Measurements from ENCODE around the gene LECT2.

Gene LECT2

GRCh38 chr5:135901633-135902032 lies 53.1 kb downstream of the LECT2 start:
- H3K27me3 ChIP-seq (ENCODE audit: insufficient read depth, poor library complexity, severe bottlenecking): no peaks in the 10 kb centered on the region
- DNase-seq (ENCODE audit: low read depth in 1 of 2, low spot score in 1 of 2): no peak
- H3K27ac ChIP-seq (replicated peaks): no peak overlapping the region
- H3K4me3 ChIP-seq (replicated peaks; ENCODE audit: insufficient read depth, low read length): no peak overlapping the region
- no peak for TF ChIP-seq GABPA (IDR thresholded peaks at IDR 0.05; ENCODE audit: low read depth)
- TF ChIP-seq SPI1 (IDR thresholded peaks at IDR 0.05; ENCODE audit: borderline replicate concordance, low read depth): no peak
- TF ChIP-seq, protein P1, sequence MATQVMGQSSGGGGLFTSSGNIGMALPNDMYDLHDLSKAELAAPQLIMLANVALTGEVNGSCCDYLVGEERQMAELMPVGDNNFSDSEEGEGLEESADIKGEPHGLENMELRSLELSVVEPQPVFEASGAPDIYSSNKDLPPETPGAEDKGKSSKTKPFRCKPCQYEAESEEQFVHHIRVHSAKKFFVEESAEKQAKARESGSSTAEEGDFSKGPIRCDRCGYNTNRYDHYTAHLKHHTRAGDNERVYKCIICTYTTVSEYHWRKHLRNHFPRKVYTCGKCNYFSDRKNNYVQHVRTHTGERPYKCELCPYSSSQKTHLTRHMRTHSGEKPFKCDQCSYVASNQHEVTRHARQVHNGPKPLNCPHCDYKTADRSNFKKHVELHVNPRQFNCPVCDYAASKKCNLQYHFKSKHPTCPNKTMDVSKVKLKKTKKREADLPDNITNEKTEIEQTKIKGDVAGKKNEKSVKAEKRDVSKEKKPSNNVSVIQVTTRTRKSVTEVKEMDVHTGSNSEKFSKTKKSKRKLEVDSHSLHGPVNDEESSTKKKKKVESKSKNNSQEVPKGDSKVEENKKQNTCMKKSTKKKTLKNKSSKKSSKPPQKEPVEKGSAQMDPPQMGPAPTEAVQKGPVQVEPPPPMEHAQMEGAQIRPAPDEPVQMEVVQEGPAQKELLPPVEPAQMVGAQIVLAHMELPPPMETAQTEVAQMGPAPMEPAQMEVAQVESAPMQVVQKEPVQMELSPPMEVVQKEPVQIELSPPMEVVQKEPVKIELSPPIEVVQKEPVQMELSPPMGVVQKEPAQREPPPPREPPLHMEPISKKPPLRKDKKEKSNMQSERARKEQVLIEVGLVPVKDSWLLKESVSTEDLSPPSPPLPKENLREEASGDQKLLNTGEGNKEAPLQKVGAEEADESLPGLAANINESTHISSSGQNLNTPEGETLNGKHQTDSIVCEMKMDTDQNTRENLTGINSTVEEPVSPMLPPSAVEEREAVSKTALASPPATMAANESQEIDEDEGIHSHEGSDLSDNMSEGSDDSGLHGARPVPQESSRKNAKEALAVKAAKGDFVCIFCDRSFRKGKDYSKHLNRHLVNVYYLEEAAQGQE (IDR thresholded peaks at IDR 0.05; ENCODE audit: insufficient replicate concordance, low read depth): no peak
- no peak for TF ChIP-seq CTCF (IDR thresholded peaks at IDR 0.05; ENCODE audit: insufficient read depth, low read length)
- TF ChIP-seq POLR2AphosphoS5 (IDR thresholded peaks at IDR 0.05; ENCODE audit: low read depth): no peak

- H3K27ac ChIP-seq (replicated peaks): no peak overlapping the region
- no peak for TF ChIP-seq CTCF (IDR thresholded peaks at IDR 0.05; ENCODE audit: insufficient read depth, low read length)
- TF ChIP-seq GABPA (IDR thresholded peaks at IDR 0.05; ENCODE audit: low read depth): no peak
- TF ChIP-seq POLR2AphosphoS5 (IDR thresholded peaks at IDR 0.05; ENCODE audit: low read depth): no peak
- TF ChIP-seq, protein P1 (IDR thresholded peaks at IDR 0.05; ENCODE audit: insufficient replicate concordance, low read depth): no peak
- TF ChIP-seq SPI1 (IDR thresholded peaks at IDR 0.05; ENCODE audit: borderline replicate concordance, low read depth): no peak
- no peaks in the 10 kb centered on the region for H3K27me3 ChIP-seq (ENCODE audit: insufficient read depth, poor library complexity, severe bottlenecking)
- no peak for DNase-seq (ENCODE audit: low read depth in 1 of 2, low spot score in 1 of 2)
- no peak overlapping the region for H3K4me3 ChIP-seq (replicated peaks; ENCODE audit: insufficient read depth, low read length)
These were observed 54.5 kb downstream of the LECT2 start for GRCh38 chr5:135900276-135900675.

DNA sequence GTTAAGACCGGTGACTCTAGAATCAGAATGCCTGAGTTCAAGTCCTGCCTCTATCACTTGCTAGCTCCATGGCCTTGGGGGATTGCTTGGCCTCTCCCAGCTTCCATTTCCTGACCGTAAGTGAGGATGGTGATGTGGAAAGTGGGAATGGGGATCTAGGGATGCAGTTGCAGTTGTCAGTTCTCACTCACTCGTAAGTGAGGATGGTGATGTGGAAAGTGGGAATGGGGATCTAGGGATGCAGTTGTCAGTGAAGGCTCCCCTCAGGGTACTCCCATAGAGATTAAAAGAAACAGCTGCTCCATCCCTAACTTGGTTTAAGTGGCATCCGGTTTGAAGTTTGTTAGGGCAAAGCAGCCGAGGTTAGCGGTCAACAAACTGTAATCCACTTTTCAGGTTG lies 56.1 kb downstream of the LECT2 start:
- Histone ChIP-seq H3K4me3 (replicated peaks; ENCODE audit: insufficient read depth, low read length) (no peak overlapping the region), H3K27ac (replicated peaks) (no peak overlapping the region), H3K27me3 (ENCODE audit: insufficient read depth, poor library complexity, severe bottlenecking) (no peaks in the 10 kb centered on the region)
- TF ChIP-seq, protein P1 (IDR thresholded peaks at IDR 0.05; ENCODE audit: insufficient replicate concordance, low read depth): no peak
- TF ChIP-seq SPI1 (IDR thresholded peaks at IDR 0.05; ENCODE audit: borderline replicate concordance, low read depth) (no peak), GABPA (IDR thresholded peaks at IDR 0.05; ENCODE audit: low read depth) (no peak), POLR2AphosphoS5 (IDR thresholded peaks at IDR 0.05; ENCODE audit: low read depth) (no peak), CTCF (IDR thresholded peaks at IDR 0.05; ENCODE audit: insufficient read depth, low read length) (no peak)
- DNase-seq (ENCODE audit: low read depth in 1 of 2, low spot score in 1 of 2): no peak
